ENCODE results near the gene SLC4A2. TPM values are rescaled to one million over a fixed set of nuclear protein-coding genes. Genes with fewer than 3 reads are reported as not detected.
A peak's percentile ranks its signal among the peaks of the same experiment; 100 is the strongest.

The SLC4A2 gene
- total and polyA plus RNA-seq, 2 of the 8 experiments (the other 6 are each of a cell fraction or from before 2014, with no cell fraction given) = 72.6 to 147 TPM

GRCh38 chr7:151114151-151115090, 55.0 kb downstream of the SLC4A2 start:
- Histone ChIP-seq H3K79me2 (ENCODE audit: control insufficient read depth in 1 of 2, insufficient read depth in 2 of 2, low read length in 2 of 2) (peaks cover 0 to 16% of the 10 kb centered on the region in 2 experiments; a peak in 2 of 4 replicates), H3K4me2 (ENCODE audit: insufficient read depth in 1 of 2, low read depth in 2 of 2, low read length in 2 of 2) (peak overlapping the region; percentile 56 to 70), H4K8ac (ENCODE audit: extremely low read depth, insufficient read depth, low read length) (no peak overlapping the region), H2BK12ac (ENCODE audit: low read depth, low read length) (no peak overlapping the region), H2BK20ac (ENCODE audit: low read length) (no peak overlapping the region), H3K27ac (ENCODE audit: low read depth, low read length) (no peak overlapping the region), H2AK5ac (ENCODE audit: low read depth, low read length) (no peak overlapping the region), H3K18ac (ENCODE audit: extremely low read depth, low read length) (no peak overlapping the region), H3K9me3 (ENCODE audit: insufficient read depth in 2 of 2, low read depth in 1 of 2, low read length in 1 of 2) (no peaks in the 10 kb centered on the region), H4K20me1 (replicated peaks in 1 of 2; ENCODE audit: control insufficient read depth in 1 of 2, insufficient read depth in 2 of 2, low read length in 2 of 2) (peaks cover 51 to 61% of the 10 kb centered on the region in 2 experiments), H3K9ac (replicated peaks in 1 of 4; ENCODE audit: extremely low read depth in 1 of 4, low read depth in 3 of 4, low read length in 3 of 4) (peak overlapping the region in 1 of 4 experiments; percentile 64; a peak in 1 of 7 replicates), H3K36me3 (ENCODE audit: control insufficient read depth in 2 of 4, insufficient read depth in 4 of 4, low read length in 3 of 4) (peaks cover 0 to 5% (median 0%) of the 10 kb centered on the region in 4 experiments; a peak in 1 of 8 replicates), H2BK120ac (replicated peaks; ENCODE audit: low read depth, low read length) (no peak overlapping the region), H3K4me1 (replicated peaks in 1 of 4; ENCODE audit: control insufficient read depth in 3 of 4, insufficient read depth in 4 of 4, low read length in 3 of 4) (peaks cover 0 to 24% (median 16%) of the 10 kb centered on the region in 4 experiments; a peak in 6 of 7 replicates), H4K5ac (ENCODE audit: insufficient read length, low read depth, low read length) (no peak overlapping the region), H3K79me1 (ENCODE audit: low read depth, low read length) (peaks cover 5% of the 10 kb centered on the region), H3K56ac (replicated peaks; ENCODE audit: insufficient read length, low read depth, low read length) (no peak overlapping the region), H3K23ac (ENCODE audit: insufficient read length) (no peak overlapping the region), H3K4ac (replicated peaks; ENCODE audit: insufficient read length, low read depth, low read length) (no peak overlapping the region), H3K27me3 (replicated peaks in 1 of 4; ENCODE audit: control insufficient read depth in 3 of 4, extremely low read depth in 1 of 4, insufficient read depth in 3 of 4, low read length in 3 of 4) (peaks cover 0 to 15% (median 9%) of the 10 kb centered on the region in 4 experiments; a peak in 3 of 7 replicates), H4K91ac (replicated peaks; ENCODE audit: insufficient read length, low read length) (no peak overlapping the region), H3K4me3 (ENCODE audit: extremely low read depth in 1 of 4, insufficient read depth in 2 of 4, low read depth in 3 of 4, low read length in 4 of 4) (peak overlapping the region; percentile 12 to 49 (median 32)), H2BK15ac (ENCODE audit: low read length) (no peak overlapping the region), H3K14ac (ENCODE audit: insufficient read length) (no peak overlapping the region), H3K23me2 (ENCODE audit: low read depth, low read length) (peaks cover 7% of the 10 kb centered on the region), H2AFZ (ENCODE audit: low read length) (no peak overlapping the region), H2BK5ac (ENCODE audit: low read depth, low read length) (no peak overlapping the region)
- peak in 1 of 2 experiments; percentile 75 for DNase-seq (ENCODE audit: low read depth in 1 of 2, low spot score in 2 of 2)
- ChIA-PET POLR2A (ENCODE audit: partially characterized antibody) (interaction anchor here (1.0 to 2.7 kb wide), 8 partner anchors 10 to 113 kb away, joined by 3 to 9 read pairs (median 4); partner anchors contain the start of genes ABCF2 and FASTK), CTCF (ENCODE audit: partially characterized antibody) (interaction anchor here (0.8 to 22.4 kb wide), 18 partner anchors 9 to 216 kb away, joined by 3 to 448 read pairs (median 8); partner anchors contain the start of genes AGAP3, CDK5, GBX1 and SLC4A2)
- 13% methylated on average over 67 of the region's 101 CpGs; no CpG with 5 or more reads in 1 of the 2 experiments for WGBS, 2 experiments (ENCODE audit: extremely low coverage in 1 of 2, insufficient coverage in 1 of 2, insufficient read length in 1 of 2, insufficient replicate concordance in 2 of 2, low coverage in 1 of 2, low lambda C conversion rate in 2 of 2, missing lambda C conversion rate in 1 of 2)
- FAIRE-seq = no peak
- TF ChIP-seq KDM4A (IDR thresholded peaks at IDR 0.05; ENCODE audit: low read depth, low read length, severe bottlenecking) (peak; percentile 24), SP1 (IDR thresholded peaks at IDR 0.05; ENCODE audit: low read depth, low read length) (peak; percentile 65; the same call in 1 of the 2 replicates), KDM5A (IDR thresholded peaks at IDR 0.05; ENCODE audit: low read length) (no peak), CEBPB (IDR thresholded peaks at IDR 0.05; ENCODE audit: low read depth, low read length) (no peak), JUN (IDR thresholded peaks at IDR 0.05; ENCODE audit: low read depth, low read length) (no peak), SRF (IDR thresholded peaks at IDR 0.05; ENCODE audit: low read depth, low read length) (no peak), EZH2 (IDR thresholded peaks at IDR 0.05; ENCODE audit: low read depth, low read length, severe bottlenecking) (peak; percentile 29), RBBP5 (IDR thresholded peaks at IDR 0.05; ENCODE audit: borderline replicate concordance, low read depth, low read length) (no peak), EP300 (IDR thresholded peaks at IDR 0.05; ENCODE audit: borderline replicate concordance in 1 of 2, low read depth in 2 of 2, low read length in 2 of 2) (no peak)

All from H1 (cell line).